Lower leg skin (tissue), 3 donors: ENCODE results near the gene PDE12.

ENCODE experiments used
- POLR2A ChIP-seq, 2 donors: fragments of 450-650 bp; IDR thresholded peaks; one replicate each; pipeline ENCODE4 v1.6.1; 2016 to 2017; ENCODE audit warnings: antibody characterized with exemption in 2 of 2, mild to moderate bottlenecking in 1 of 2, moderate library complexity in 1 of 2
- TF ChIP-seq, protein P1 (sequence below), 3 donors: fragments of 450-650 bp; IDR thresholded peaks; one replicate each; pipeline ENCODE4 v1.5.1; 2016; ENCODE audit warnings: antibody characterized with exemption in 3 of 3, mild to moderate bottlenecking in 3 of 3, moderate library complexity in 2 of 3

DNA sequence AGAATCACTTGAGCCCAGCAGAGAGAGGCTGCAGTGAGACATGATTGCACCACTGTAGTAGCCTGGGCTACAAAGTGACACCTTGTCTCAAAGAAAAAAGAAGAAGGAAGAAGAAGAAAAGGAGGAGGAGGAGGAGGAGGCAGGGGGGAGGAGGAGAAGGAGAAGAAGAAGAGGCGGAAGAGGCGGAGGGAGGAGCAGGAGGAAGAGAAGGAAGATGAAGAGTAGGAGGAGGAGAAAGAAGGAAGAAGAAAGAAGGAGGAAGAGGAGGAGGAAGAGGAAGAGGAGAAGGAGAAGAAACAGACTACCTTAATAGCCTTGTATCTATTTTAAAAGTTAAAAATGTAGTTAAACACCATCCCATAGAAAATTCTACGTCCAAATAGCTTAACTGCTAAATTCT lies 60.2 kb downstream of the PDE12 start:
- TF ChIP-seq, protein P1, sequence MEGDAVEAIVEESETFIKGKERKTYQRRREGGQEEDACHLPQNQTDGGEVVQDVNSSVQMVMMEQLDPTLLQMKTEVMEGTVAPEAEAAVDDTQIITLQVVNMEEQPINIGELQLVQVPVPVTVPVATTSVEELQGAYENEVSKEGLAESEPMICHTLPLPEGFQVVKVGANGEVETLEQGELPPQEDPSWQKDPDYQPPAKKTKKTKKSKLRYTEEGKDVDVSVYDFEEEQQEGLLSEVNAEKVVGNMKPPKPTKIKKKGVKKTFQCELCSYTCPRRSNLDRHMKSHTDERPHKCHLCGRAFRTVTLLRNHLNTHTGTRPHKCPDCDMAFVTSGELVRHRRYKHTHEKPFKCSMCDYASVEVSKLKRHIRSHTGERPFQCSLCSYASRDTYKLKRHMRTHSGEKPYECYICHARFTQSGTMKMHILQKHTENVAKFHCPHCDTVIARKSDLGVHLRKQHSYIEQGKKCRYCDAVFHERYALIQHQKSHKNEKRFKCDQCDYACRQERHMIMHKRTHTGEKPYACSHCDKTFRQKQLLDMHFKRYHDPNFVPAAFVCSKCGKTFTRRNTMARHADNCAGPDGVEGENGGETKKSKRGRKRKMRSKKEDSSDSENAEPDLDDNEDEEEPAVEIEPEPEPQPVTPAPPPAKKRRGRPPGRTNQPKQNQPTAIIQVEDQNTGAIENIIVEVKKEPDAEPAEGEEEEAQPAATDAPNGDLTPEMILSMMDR (IDR thresholded peaks at IDR 0.05) = no peak
- no peak for TF ChIP-seq POLR2A (IDR thresholded peaks at IDR 0.05)
